ENCODE results near the gene CDX1. TPM values are rescaled to one million over a fixed set of nuclear protein-coding genes. Genes with fewer than 3 reads are reported as not detected.

The CDX1 gene
- total RNA-seq, 1 experiment from 2014 or later = 0.22 TPM

DNA sequence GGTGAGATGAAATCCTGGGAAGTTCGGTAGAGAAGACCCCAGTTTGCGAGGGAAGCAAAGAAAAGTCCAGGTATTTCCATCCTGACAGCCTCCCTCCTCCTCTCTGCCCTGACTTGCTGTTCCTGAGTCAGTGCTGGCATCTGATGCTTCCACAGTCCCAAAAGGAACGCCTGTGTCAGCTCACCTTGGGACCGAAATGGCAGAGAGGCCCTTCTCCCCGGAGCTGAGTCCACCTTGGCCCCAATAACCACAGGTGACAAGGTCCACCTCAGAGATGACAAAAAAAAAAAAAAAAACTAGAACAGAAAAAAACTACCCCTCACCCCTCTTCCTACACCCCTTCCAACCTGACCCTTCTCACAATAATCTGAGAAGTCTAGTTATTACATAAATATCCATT is 54.9 kb downstream of the CDX1 start:
- Histone ChIP-seq H3K23ac (ENCODE audit: insufficient read length, low read depth, low read length) (no peak overlapping the region), H3K79me1 (ENCODE audit: insufficient read depth, low read depth, low read length, poor library complexity, severe bottlenecking) (no peaks in the 10 kb centered on the region), H2BK15ac (ENCODE audit: low read depth, low read length) (no peak overlapping the region), H3K9me3 (ENCODE audit: control insufficient read depth, low read depth, low read length) (no peaks in the 10 kb centered on the region), H4K8ac (replicated peaks; ENCODE audit: insufficient read length, low read depth, low read length) (no peak overlapping the region), H3K4ac (ENCODE audit: low read depth, low read length) (no peak overlapping the region), H3K27me3 (ENCODE audit: insufficient read depth, low read length) (0 out of 2 replicates have a peak, but pooled peaks cover 1% of the 10 kb centered on the region), H3K18ac (ENCODE audit: insufficient read length, low read depth, low read length) (no peak overlapping the region), H2BK5ac (ENCODE audit: insufficient read length, low read length) (no peak overlapping the region), H2AFZ (ENCODE audit: low read length) (no peak overlapping the region), H4K20me1 (ENCODE audit: control insufficient read depth, insufficient read depth, insufficient read length) (no peaks in the 10 kb centered on the region), H2BK20ac (ENCODE audit: low read depth, low read length, poor library complexity, severe bottlenecking) (no peak overlapping the region), H3K79me2 (ENCODE audit: insufficient read depth, low read length) (no peaks in the 10 kb centered on the region), H3K14ac (ENCODE audit: insufficient read depth, low read length) (no peak overlapping the region), H3K56ac (ENCODE audit: insufficient read length, low read depth, low read length) (no peak overlapping the region), H3K4me2 (ENCODE audit: insufficient read depth, insufficient read length, low read length) (no peak overlapping the region), H4K5ac (ENCODE audit: insufficient read length, low read depth, low read length) (no peak overlapping the region), H3K9ac (ENCODE audit: extremely low read depth, insufficient read length, low read length) (no peak overlapping the region), H2AK5ac (ENCODE audit: insufficient read length, low read length) (no peak overlapping the region), H3K23me2 (ENCODE audit: insufficient read length, low read depth, low read length, poor library complexity, severe bottlenecking) (no peaks in the 10 kb centered on the region), H3K27ac (ENCODE audit: insufficient read length, low read depth, low read length) (no peak overlapping the region), H2BK12ac (ENCODE audit: insufficient read length, low read depth, low read length) (no peak overlapping the region), H3T11ph (ENCODE audit: low read length) (no peak overlapping the region), H3K4me1 (ENCODE audit: insufficient read depth, low read length) (no peaks in the 10 kb centered on the region), H4K91ac (ENCODE audit: insufficient read length, low read depth, low read length) (no peak overlapping the region), H2BK120ac (ENCODE audit: low read depth, low read length, poor library complexity, severe bottlenecking) (no peak overlapping the region)
- no peak for DNase-seq
- Mint-ChIP-seq H3K27me3 (ENCODE audit: low read depth) (peaks cover 30% of the 10 kb centered on the region), H3K9me3 (no peaks in the 10 kb centered on the region), H3K36me3 (ENCODE audit: insufficient read depth in 1 of 3, low read depth in 3 of 3) (no peaks in the 10 kb centered on the region), H3K4me3 (no peak overlapping the region), H3K4me1 (peaks cover 0 to 7% of the 10 kb centered on the region in 2 experiments; a peak in 1 of 4 replicates), H3K27ac (no peak overlapping the region)
- WGBS (ENCODE audit: extremely low coverage, insufficient read length, low lambda C conversion rate) = no CpG with 5 or more reads among the region's 5 CpGs
- TF ChIP-seq, protein P1, sequence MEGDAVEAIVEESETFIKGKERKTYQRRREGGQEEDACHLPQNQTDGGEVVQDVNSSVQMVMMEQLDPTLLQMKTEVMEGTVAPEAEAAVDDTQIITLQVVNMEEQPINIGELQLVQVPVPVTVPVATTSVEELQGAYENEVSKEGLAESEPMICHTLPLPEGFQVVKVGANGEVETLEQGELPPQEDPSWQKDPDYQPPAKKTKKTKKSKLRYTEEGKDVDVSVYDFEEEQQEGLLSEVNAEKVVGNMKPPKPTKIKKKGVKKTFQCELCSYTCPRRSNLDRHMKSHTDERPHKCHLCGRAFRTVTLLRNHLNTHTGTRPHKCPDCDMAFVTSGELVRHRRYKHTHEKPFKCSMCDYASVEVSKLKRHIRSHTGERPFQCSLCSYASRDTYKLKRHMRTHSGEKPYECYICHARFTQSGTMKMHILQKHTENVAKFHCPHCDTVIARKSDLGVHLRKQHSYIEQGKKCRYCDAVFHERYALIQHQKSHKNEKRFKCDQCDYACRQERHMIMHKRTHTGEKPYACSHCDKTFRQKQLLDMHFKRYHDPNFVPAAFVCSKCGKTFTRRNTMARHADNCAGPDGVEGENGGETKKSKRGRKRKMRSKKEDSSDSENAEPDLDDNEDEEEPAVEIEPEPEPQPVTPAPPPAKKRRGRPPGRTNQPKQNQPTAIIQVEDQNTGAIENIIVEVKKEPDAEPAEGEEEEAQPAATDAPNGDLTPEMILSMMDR (conservative IDR thresholded peaks at IDR 0.05) = no peak

Measured in H9 (cell line).